Activated CD8-positive, alpha-beta memory T cell treated with anti-CD3 and anti-CD28 coated beads, Interleukin-2, amount 50 U/mL, for 1 hour (primary cell): ENCODE measurements around the gene SPATS2.
A peak's percentile ranks its signal among the peaks of the same experiment; 100 is the strongest.

ENCODE experiments used
- DNase-seq: peaks from one replicate; pipeline ENCODE4 v3.0.0-alpha.2; 2020; ENCODE audit errors: extremely low read depth

SPATS2 gene

GRCh38 chr12:49555631-49556390 is 188.5 kb downstream of the SPATS2 start:
- no peak for DNase-seq

- DNase-seq = no peak
These were observed 189.3 kb downstream of the SPATS2 start for GRCh38 chr12:49556391-49557186.

DNA sequence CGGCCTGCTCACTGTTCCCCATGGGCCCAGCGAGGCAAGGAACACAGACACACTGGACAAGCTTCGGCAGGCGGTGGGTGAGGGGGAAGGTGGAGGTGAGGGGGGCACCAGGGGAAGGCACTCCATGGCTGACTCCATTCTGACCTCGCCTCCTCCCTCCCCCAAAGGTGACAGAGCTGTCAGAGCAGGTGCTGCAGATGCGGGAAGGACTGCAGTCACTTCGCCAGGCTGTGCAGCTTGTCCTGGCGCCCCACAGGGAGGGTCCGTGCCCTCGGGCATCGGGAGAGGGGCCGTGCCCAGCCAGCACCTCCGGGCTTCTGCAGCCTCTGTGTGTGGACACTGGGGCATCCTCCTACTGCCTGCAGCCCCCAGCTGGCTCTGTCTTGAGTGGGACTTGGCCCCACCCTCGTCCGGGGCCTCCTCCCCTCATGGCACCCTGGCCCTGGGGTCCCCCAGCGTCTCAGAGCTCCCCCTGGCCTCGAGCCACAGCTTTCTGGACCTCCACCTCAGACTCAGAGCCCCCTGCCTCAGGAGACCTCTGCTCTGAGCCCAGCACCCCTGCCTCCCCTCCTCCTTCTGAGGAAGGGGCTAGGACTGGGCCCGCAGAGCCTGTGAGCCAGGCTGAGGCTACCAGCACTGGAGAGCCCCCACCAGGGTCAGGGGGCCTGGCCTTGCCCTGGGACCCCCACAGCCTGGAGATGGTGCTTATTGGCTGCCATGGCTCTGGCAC is 190.1 kb downstream of the SPATS2 start:
- DNase-seq = no peak

GRCh38 chr12:49557917-49558215 is 190.6 kb downstream of the SPATS2 start:
- no peak for DNase-seq

DNA sequence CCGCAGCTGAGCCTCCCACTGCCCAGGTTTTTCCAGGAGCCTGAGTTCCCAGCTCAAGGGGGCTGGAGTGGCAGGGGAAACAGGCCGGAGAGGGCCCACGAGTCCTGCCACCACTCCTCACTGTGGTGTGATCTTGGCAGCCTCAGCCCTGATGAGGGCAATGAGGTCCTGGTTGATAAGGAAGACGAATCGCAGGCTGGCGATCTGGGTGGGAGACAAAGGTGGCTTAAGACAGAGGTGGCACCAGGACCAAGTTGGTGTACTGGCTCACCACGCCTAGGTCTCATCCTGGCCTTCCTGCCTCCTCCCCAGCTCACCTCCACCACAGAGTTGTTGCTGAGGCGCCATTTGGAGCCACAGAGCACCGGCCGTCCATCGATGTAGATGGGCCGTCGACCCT is 191.3 kb downstream of the SPATS2 start:
- no peak for DNase-seq

GRCh38 chr12:49559011-49559675 is 191.9 kb downstream of the SPATS2 start:
- no peak for DNase-seq

DNA sequence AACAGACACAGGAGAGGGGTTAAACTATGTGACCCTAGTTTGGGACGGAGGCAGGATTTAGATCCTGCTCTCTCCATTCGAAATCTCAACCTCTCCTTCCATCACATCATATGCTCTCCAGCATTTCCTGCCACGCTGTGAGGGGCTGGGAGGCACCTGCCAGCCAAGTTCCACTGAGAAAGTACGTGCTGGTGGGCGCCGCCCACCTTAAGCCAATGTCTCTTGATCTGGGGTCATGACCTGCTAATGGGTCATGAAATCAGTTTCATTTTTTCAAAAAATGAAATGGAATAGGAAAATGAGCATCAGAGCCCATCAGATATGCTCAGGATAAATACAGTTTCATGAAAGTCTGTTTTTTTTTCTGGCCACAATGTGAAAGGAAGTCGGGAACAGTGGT is 193.4 kb downstream of the SPATS2 start:
- DNase-seq = no peak

DNA sequence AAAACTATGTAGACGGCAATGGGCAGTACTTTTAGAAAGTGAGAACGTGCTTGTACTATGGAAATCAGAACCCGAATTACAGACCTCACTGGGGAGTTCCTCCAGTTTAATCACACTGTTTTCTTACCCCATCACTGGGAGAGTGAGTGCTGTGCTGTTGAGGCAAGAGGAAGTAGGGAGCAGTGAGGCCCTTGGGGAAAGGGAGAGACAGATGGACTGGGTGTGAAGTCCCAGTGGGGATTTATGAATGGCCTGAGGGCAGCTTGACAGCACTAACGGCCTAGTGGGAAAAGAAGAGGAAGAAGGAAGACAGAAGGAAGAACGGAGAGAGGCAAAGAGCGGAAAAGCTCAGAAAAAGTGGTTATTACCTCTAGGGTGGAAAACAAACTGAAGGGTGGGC is 195.0 kb downstream of the SPATS2 start:
- no peak for DNase-seq

DNA sequence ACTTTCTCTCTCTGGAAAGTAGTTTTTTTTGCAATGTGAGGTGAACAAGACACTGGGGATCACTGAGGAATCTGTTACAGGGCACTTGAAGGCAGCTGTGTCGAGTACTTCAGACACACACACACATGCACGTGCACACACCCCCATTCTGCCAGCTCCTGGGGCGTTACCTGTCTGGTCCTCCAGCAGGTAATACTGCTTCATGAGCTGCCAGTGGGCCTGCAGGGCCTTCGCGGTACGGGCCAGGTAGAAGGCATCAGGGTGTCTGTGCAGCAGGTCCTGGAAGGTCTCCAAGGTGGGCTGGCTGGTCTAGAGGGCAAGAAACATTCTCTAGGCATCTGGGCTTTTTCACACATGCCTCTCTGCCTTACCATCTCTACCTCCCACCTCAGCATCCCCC is 195.6 kb downstream of the SPATS2 start:
- DNase-seq = no peak

DNA sequence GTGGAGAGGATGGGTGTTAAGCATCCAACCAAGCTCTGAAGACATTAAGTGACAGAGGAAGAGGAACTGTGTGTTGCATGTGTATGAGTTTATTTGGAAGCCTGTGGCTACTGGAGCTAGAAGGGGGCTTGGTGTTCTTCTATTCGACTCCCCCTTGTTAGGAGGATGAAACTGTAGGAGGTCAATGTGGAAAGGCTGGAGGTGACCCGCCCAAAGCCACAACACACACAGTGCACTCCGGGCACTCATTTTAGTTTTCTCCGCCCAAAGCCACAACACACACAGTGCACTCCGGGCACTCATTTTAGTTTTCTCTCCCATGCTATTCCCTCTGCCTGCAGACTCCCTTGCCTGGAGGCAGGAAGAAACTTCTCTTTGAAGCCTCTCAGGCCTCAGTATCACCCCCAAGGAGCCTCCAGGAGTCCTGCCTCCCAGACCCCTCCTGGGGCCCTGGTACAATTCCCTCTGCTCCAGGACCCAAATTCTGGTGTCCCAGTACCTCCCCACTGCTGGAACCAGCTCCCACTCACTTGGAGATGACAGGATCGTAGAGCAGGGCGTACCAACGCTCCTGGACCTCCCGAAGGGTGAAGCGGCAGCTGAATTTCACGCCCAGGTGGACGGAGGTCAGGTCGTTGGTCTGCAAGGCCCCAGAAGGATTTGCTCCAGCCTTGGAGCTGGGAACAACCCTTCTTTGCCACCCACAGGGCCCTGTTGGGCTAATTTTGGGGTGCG is 196.9 kb downstream of the SPATS2 start:
- no peak for DNase-seq

DNA sequence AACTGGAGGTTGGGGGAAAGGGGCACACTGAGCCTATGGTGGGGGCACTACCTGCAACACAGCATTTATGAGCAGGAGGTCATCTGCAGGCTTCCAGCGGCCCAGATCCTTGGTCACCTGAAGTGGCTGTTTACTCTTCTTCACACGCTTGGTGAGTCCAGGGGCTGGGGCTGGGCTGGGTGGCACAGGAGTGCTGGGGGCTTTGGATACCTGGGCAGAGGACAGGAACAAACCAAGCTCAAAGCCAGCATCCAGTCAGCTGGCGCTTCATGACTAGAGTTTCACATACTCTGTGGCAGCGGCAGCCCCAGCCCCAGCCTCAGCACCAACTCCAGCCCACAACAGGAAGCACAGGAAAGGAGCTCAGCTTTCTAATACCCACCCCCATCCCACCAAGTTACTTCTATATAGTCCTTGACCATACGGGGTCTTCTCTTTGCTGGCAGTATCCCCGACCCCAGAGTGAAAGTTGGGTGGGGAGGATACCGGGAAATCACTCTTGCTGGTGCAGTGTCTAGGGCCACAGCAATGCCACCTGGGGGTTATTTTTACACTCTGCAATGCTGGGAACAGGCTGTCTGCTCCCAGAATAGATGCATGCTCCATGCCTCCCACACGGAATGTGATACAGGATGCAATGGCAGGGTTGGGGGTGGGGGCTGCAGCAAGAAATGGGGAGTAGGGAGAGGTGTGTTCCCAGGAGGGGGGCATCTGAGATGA is 197.6 kb downstream of the SPATS2 start:
- DNase-seq = no peak

DNA sequence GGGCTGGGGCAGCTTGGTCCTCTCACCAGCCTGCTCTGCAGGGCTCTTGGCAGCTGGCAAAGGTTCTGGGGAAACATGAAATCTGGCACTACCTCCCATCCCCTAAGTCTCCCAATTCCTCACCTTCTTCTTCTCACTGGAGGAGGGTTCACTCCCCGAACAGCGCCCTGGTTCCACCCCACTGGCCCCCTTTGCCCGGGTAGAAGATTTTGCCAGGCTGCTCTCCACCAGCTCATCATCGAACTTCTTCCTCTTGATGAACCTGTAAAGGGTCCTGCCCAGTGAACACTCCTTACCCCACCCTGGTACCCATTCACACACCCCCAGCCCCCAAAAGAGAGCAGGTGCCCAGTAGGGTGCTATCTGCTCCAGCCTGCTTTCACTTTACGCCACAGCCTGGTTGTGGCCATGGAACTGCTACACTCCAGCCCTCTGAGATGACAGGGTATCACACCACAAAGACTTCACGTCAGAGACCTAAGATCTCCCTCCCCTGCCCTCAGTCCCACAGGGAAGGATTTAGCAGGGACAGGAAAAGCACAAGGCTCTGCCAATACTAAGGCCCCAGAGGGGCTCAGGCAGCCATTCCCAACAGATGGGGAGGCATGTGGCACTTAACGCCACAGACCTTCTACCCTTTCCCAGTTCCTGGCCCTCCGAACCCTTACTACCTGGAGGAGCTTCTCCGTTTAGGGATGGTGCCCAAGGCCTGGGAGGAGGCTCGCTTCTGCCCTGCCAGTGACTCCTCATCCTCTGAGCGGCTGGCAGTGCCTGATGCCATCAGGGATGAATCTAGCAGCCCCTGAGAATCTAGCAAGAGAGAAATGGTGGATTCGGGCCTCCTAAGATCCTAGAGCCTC is 198.4 kb downstream of the SPATS2 start:
- DNase-seq = no peak

DNA sequence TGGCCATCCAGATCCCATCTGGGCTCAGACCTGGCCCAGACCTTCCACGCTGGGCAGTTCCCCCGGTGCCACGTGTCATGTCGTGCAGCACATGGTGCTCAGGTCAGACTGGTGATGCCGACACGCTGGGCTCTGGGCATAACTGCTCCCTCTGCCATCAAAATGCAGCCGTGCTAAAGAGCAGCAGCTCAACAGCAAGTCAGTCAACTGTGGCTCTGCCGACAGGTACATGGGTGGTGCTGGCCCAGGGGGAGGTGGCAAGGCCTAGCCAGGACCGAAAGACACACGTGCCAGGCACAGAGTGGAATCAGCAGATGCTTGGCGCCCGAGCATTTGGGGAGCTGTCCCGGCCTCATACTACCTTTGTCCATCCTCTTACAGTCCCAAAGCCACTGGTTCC is 199.1 kb downstream of the SPATS2 start:
- DNase-seq = no peak

GRCh38 chr12:49567302-49567610 is 200.0 kb downstream of the SPATS2 start:
- no peak for DNase-seq

GRCh38 chr12:49567611-49568441 is 200.6 kb downstream of the SPATS2 start, which contains the start of gene MCRS1:
Gene MCRS1, minus strand, starts transcription at chr12:49568142. Its CDS starts 1,411 bp downstream, at chr12:49566731.
- peak; percentile 89 for DNase-seq

DNA sequence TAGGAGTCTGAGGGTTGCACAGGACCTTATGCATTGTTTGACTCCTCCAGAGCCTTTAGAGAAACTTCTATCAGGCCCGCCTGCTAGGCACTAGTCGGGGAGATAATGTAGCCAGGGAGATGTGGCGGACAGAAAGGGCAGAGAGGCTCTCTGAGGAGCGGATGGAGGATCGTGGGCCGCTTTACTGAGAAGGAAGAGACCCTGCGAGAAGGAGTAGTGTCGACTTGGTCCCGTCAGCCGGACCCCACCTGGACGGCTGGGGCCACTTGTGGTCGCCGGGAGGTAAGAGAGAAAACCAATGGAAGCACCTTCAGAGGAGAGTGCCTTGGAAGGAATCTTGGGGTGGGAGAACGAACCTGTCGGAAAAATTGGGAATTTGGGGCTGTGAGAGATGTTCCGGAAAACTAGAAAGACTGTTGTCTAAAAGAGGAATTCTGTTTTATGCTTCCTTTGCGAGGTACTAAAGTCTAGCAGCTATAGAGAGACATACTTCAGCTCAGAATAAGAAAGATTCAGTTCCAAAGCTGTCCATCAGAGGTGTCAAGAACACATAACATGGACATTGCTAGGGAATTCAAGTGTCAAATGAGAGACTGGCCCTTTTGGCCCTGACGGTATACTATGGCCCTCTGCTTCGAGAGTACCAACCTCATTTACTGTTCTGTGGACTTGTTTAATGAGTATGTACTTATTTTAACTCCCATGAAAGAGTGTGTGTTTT is 201.3 kb downstream of the SPATS2 start:
- no peak for DNase-seq
